Immature natural killer cell (primary cell): ENCODE data around the gene SUGP1. TPM values are rescaled to one million over a fixed set of nuclear protein-coding genes. Genes with fewer than 3 reads are reported as not detected.

Experiments
- DNase-seq, 3 donors: peaks; one replicate each; pipeline ENCODE4 v3.0.0; 2022; ENCODE audit warnings: mixed read lengths in 1 of 3
- H3K27ac Mint-ChIP-seq, 6 donors: one replicate each; pipeline ENCODE4 v1.8.0; 2020; ENCODE audit warnings: mixed read lengths in 6 of 6, mild to moderate bottlenecking in 5 of 6, inconsistent platforms in 4 of 6, moderate library complexity in 3 of 6
- H3K27me3 Mint-ChIP-seq, 3 donors: one replicate each; pipeline ENCODE4 v1.8.0; 2020 to 2021; ENCODE audit warnings: low read depth in 3 of 3, mild to moderate bottlenecking in 3 of 3, mixed read lengths in 3 of 3, moderate library complexity in 3 of 3, inconsistent platforms in 1 of 3
- H3K36me3 Mint-ChIP-seq, 3 donors: one replicate each; pipeline ENCODE4 v1.8.0; 2020; ENCODE audit warnings: mixed read lengths in 3 of 3, inconsistent platforms in 2 of 3, mild to moderate bottlenecking in 2 of 3
- H3K4me1 Mint-ChIP-seq, 2 donors: one replicate each; pipeline ENCODE4 v1.8.0; 2020; ENCODE audit warnings: inconsistent platforms in 2 of 2, mild to moderate bottlenecking in 2 of 2, mixed read lengths in 2 of 2, moderate library complexity in 1 of 2
- H3K4me3 Mint-ChIP-seq, 5 donors: one replicate each; pipeline ENCODE4 v1.8.0; 2020; ENCODE audit warnings: mild to moderate bottlenecking in 5 of 5, mixed read lengths in 5 of 5, inconsistent platforms in 3 of 5, moderate library complexity in 3 of 5
- H3K9me3 Mint-ChIP-seq, 6 donors: one replicate each; pipeline ENCODE4 v1.8.0; 2020; ENCODE audit warnings: mild to moderate bottlenecking in 6 of 6, mixed read lengths in 6 of 6, inconsistent platforms in 4 of 6, moderate library complexity in 3 of 6
- polyA plus RNA-seq, 3 donors: library from polyadenylated mRNA; unstranded; fragments of 300-500 nt; fragmentation: Illumina TruSeq; gene quantifications; one replicate each; pipeline ENCODE4 v1.2.3, GENCODE V29; 2021

SUGP1 gene
- polyA plus RNA-seq, 3 donors from 2014 or later, result 25.4 to 47.1 (median 27.7) TPM

DNA sequence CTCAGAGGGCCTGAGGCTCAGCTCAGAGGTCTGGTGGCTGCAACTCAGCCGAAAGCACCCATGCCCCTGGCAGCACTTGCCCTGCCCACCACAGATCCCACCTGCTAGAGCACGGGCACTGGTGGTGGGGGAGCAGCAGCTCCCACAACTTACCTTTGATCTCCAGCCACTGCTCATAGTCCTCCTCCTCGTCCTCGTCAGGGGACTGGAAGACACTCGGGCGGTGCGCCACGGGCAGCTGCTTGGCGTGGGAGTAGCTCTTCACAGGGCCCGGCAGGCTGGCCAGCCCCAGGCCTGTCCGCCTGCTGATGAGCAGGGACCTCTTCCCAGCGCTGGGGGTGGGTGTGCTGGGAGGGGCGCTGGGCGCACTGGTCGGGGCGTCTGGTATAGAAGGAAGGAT, 14.6 kb downstream of the SUGP1 start:
- H3K36me3 Mint-ChIP-seq, result peaks cover 6 to 38% (median 8%) of the 10 kb centered on the region in 3 donors
- no peaks in the 10 kb centered on the region for H3K9me3 Mint-ChIP-seq
- no peak overlapping the region for H3K4me3 Mint-ChIP-seq
- H3K27ac Mint-ChIP-seq, result no peak overlapping the region
- H3K4me1 Mint-ChIP-seq, result no peaks in the 10 kb centered on the region
- no peak for DNase-seq
- H3K27me3 Mint-ChIP-seq, result peaks cover 0 to 3% (median 2%) of the 10 kb centered on the region in 3 donors

DNA sequence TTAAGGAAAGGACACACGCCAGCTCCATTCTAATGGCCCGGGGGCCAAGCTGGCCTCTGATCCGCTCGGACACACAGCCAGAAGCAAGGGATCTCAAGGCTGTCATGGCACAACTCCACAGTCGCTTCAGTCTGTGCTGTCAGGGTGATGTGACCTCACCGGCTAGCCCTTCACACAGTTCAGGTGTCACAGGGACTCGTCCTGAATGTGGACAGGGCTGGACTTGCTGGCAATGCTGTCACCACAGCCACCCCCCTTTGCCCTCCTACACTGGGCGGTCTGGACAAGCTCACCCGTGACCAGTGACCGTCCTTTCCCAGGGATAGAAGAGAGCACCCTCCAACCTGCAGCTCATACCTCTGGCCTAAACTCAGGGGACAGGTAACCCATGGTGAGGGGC, 15.2 kb downstream of the SUGP1 start:
- DNase-seq, result no peak
- Mint-ChIP-seq H3K27me3 (peaks cover 0 to 3% (median 2%) of the 10 kb centered on the region in 3 donors), H3K4me1 (no peaks in the 10 kb centered on the region), H3K27ac (no peak overlapping the region), H3K36me3 (peaks cover 6 to 35% (median 8%) of the 10 kb centered on the region in 3 donors), H3K9me3 (no peaks in the 10 kb centered on the region), H3K4me3 (no peak overlapping the region)

GRCh38 chr19:19304186-19304965, 15.9 kb downstream of the SUGP1 start:
- DNase-seq, result no peak
- peaks cover 0 to 3% (median 2%) of the 10 kb centered on the region in 3 donors for H3K27me3 Mint-ChIP-seq
- H3K4me3 Mint-ChIP-seq, result no peak overlapping the region
- H3K36me3 Mint-ChIP-seq, result peaks cover 6 to 32% (median 8%) of the 10 kb centered on the region in 3 donors
- no peak overlapping the region for H3K27ac Mint-ChIP-seq
- no peaks in the 10 kb centered on the region for H3K9me3 Mint-ChIP-seq
- no peaks in the 10 kb centered on the region for H3K4me1 Mint-ChIP-seq

DNA sequence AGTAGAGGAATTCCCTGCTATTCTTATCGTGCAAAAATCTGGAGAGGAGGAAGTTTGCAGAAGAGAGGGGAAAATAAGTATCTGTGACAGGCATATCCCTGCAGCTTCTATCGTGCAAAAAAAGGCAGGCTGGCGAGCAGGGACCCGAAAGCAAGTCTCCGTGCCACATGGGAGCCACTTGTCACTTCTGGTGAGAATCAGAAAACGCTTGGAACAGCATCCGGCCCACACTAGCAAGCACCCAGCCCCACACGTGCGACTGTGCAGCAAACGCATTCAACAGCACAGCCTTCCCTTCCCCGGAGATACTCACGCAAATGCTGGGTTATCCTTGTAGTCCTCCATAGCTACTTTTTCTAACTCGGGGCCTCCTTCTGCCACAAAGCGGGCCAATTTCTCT, 16.9 kb downstream of the SUGP1 start:
- no peaks in the 10 kb centered on the region for H3K9me3 Mint-ChIP-seq
- no peak for DNase-seq
- H3K36me3 Mint-ChIP-seq, result peaks cover 6 to 28% (median 8%) of the 10 kb centered on the region in 3 donors
- H3K4me3 Mint-ChIP-seq, result no peak overlapping the region
- H3K4me1 Mint-ChIP-seq, result no peaks in the 10 kb centered on the region
- H3K27ac Mint-ChIP-seq, result peak overlapping the region in 1 of 6 donors; percentile 49
- H3K27me3 Mint-ChIP-seq, result peaks cover 0 to 3% (median 3%) of the 10 kb centered on the region in 3 donors

DNA sequence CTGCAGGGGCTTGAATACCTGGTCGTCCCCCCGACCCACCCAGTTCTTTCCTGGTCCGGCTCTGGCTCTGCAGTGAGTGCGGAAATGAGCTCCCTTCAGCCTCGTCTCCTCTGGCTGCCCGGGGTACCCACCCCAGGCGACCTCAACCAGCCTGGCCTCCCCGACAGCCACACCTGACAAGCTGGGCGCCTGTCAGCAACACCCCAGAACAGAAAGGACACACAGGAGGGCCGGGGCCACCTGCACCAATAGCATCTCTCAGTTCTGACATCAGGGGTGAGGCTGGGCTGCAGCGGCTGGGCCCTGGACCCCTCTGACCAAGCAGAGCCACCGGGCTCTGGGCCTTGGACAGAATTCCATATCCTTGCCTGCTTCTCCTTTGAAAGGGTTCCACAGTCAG, 19.7 kb downstream of the SUGP1 start:
- H3K27ac Mint-ChIP-seq, result no peak overlapping the region
- H3K9me3 Mint-ChIP-seq, result no peaks in the 10 kb centered on the region
- H3K4me1 Mint-ChIP-seq, result no peaks in the 10 kb centered on the region
- H3K4me3 Mint-ChIP-seq, result no peak overlapping the region
- H3K36me3 Mint-ChIP-seq, result peaks cover 0 to 23% (median 8%) of the 10 kb centered on the region in 3 donors
- no peak for DNase-seq
- peaks cover 0 to 4% (median 3%) of the 10 kb centered on the region in 3 donors for H3K27me3 Mint-ChIP-seq

- peaks cover 5 to 31% (median 12%) of the 10 kb centered on the region in 3 donors for H3K36me3 Mint-ChIP-seq
- no peak overlapping the region for H3K27ac Mint-ChIP-seq
- peaks cover 0 to 4% (median 3%) of the 10 kb centered on the region in 3 donors for H3K27me3 Mint-ChIP-seq
- no peaks in the 10 kb centered on the region for H3K4me1 Mint-ChIP-seq
- no peaks in the 10 kb centered on the region for H3K9me3 Mint-ChIP-seq
- no peak for DNase-seq
- H3K4me3 Mint-ChIP-seq, result no peak overlapping the region
Observed at GRCh38 chr19:19297759-19298158, 22.6 kb downstream of the SUGP1 start.

DNA sequence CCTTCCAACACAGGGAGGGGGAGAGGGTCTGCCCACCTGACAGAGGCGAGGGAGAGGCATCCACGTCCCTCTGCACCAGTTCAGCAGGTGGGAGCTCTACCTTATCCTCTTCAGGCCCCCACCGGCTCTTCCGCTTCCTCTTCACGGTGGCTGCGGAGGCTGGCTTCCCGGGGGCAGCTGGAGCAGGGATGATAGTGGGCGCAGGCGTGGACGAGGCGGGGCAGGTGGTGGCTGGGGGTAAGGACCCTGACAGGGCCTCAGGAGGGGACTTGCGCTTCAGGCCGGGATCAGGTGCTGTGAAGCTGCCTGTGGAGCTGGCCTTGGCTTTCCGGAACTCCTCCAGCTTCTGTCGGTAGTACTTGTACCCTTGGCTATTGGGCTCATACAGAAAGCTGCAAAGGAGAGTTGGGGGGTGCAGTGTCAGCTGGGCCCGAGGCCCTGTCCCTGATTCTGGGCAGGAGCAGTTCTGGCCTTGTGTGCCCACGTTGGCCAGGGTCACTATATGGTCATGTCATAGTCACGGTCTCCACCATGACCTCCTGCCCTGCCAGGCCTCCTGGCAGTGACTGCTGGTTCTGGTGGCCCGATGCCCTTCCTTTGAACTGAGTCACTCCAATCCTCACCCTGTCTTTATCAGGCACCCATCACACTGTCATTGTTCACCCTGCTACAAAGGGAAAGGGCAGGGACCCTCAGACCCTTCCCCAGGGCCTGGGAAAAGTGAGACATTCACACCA, 23.2 kb downstream of the SUGP1 start:
- no peaks in the 10 kb centered on the region for H3K4me1 Mint-ChIP-seq
- DNase-seq, result no peak
- H3K36me3 Mint-ChIP-seq, result peaks cover 12 to 35% (median 17%) of the 10 kb centered on the region in 3 donors
- H3K9me3 Mint-ChIP-seq, result no peaks in the 10 kb centered on the region
- H3K27me3 Mint-ChIP-seq, result peaks cover 0 to 3% (median 2%) of the 10 kb centered on the region in 3 donors
- H3K4me3 Mint-ChIP-seq, result no peak overlapping the region
- H3K27ac Mint-ChIP-seq, result no peak overlapping the region

- DNase-seq, result no peak
- Mint-ChIP-seq H3K4me3 (no peak overlapping the region), H3K27me3 (peaks cover 0 to 2% (median 0%) of the 10 kb centered on the region in 3 donors), H3K36me3 (peaks cover 21 to 43% (median 27%) of the 10 kb centered on the region in 3 donors), H3K4me1 (no peaks in the 10 kb centered on the region), H3K27ac (peak overlapping the region in 1 of 6 donors; percentile 30), H3K9me3 (no peaks in the 10 kb centered on the region)
Observed at GRCh38 chr19:19294914-19295313, 25.4 kb downstream of the SUGP1 start.

GRCh38 chr19:19292607-19293006, 27.7 kb downstream of the SUGP1 start:
- no peaks in the 10 kb centered on the region for H3K9me3 Mint-ChIP-seq

GRCh38 chr19:19285686-19286085, 34.6 kb downstream of the SUGP1 start:
- H3K4me3 Mint-ChIP-seq, result no peak overlapping the region
- H3K9me3 Mint-ChIP-seq, result no peaks in the 10 kb centered on the region
- peaks cover 0 to 1% (median 0%) of the 10 kb centered on the region in 3 donors for H3K27me3 Mint-ChIP-seq
- no peak overlapping the region for H3K27ac Mint-ChIP-seq
- no peak for DNase-seq
- H3K4me1 Mint-ChIP-seq, result peaks cover 0 to 6% of the 10 kb centered on the region in 2 donors
- H3K36me3 Mint-ChIP-seq, result peaks cover 19 to 29% (median 26%) of the 10 kb centered on the region in 3 donors

More at GRCh38 chr19:19292607-19293006, 27.7 kb downstream of the SUGP1 start:
- DNase-seq, result no peak
- Mint-ChIP-seq H3K27me3 (no peaks in the 10 kb centered on the region), H3K36me3 (peaks cover 24 to 48% (median 35%) of the 10 kb centered on the region in 3 donors), H3K27ac (no peak overlapping the region), H3K4me1 (no peaks in the 10 kb centered on the region), H3K4me3 (no peak overlapping the region)

DNA sequence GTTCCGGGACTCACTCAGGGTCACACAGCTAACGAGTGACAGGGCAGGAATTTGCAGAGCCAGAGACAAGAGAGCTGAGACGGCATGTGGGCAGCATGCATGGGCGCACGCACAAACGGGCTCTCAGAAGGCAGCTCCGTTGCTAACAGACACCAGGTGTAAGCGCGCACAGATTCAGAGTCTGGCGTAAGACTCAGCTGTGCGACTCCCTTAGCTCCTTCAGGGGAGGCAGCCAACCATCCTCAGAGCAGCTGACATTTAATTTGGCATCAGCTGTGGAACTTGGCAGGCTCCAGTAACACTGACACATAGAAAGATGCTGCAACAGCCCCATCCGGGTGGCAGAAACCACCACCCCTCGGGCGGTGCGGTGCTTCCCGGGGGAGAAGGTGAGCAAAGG, 39.7 kb downstream of the SUGP1 start:
- H3K27ac Mint-ChIP-seq, result no peak overlapping the region
- peaks cover 0 to 3% (median 1%) of the 10 kb centered on the region in 3 donors for H3K27me3 Mint-ChIP-seq
- peaks cover 17 to 25% (median 19%) of the 10 kb centered on the region in 3 donors for H3K36me3 Mint-ChIP-seq
- no peak overlapping the region for H3K4me3 Mint-ChIP-seq
- peaks cover 0 to 6% of the 10 kb centered on the region in 2 donors for H3K4me1 Mint-ChIP-seq
- DNase-seq, result no peak
- no peaks in the 10 kb centered on the region for H3K9me3 Mint-ChIP-seq

DNA sequence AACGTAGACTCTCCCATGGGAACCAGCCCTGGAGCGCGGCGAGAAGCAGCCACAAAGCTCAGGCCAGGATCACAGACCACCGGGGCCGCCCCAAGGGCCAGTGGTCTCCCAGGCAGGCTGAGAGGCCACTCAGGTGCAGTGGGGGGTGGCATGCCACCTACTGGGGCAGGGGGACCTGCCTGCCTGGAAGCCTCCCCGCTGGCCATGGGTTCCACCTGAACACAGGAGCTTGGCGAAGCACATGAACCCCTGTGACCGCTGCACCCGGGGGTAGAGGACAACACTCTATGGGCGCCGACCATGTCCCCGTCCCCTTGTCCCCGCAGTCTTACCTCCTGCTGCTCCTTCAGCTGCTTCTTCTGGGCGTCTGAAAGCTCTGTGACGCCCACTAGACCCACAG, 40.5 kb downstream of the SUGP1 start:
- Mint-ChIP-seq H3K4me1 (peaks cover 0 to 6% of the 10 kb centered on the region in 2 donors), H3K27ac (no peak overlapping the region), H3K27me3 (peaks cover 1 to 3% (median 2%) of the 10 kb centered on the region in 3 donors), H3K4me3 (no peak overlapping the region), H3K9me3 (no peaks in the 10 kb centered on the region), H3K36me3 (peaks cover 17 to 25% (median 19%) of the 10 kb centered on the region in 3 donors)
- no peak for DNase-seq

GRCh38 chr19:19279062-19279612, 41.2 kb downstream of the SUGP1 start:
- H3K4me1 Mint-ChIP-seq, result peaks cover 0 to under 1% of the 10 kb centered on the region in 2 donors
- H3K36me3 Mint-ChIP-seq, result peaks cover 12 to 19% (median 13%) of the 10 kb centered on the region in 3 donors
- H3K9me3 Mint-ChIP-seq, result no peaks in the 10 kb centered on the region
- H3K27ac Mint-ChIP-seq, result no peak overlapping the region
- peaks cover 1 to 3% (median 3%) of the 10 kb centered on the region in 3 donors for H3K27me3 Mint-ChIP-seq
- DNase-seq, result no peak
- H3K4me3 Mint-ChIP-seq, result no peak overlapping the region

DNA sequence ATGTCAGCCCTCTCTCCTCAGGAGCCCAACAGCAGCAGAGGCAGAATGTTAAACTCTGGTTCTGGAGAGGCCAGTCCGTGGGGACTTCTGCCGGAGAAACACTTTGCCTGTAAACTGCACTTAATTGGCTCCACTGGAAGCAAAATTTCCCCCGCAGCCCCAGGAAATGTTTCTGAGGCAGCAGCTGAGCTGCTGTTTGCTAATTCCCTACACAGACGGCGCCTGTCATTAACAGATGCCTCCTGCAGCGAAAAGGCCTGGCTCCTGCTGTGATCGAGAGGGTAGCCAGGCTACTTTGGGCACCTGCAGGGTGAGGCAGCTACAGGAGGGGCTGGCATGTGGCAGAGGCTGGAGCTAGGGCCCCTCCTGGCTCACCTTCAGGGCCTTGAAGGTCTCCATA, 42.0 kb downstream of the SUGP1 start:
- Mint-ChIP-seq H3K27ac (no peak overlapping the region), H3K4me1 (peaks cover 0 to 3% of the 10 kb centered on the region in 2 donors), H3K4me3 (no peak overlapping the region), H3K9me3 (no peaks in the 10 kb centered on the region), H3K27me3 (peaks cover 0 to 7% (median 5%) of the 10 kb centered on the region in 3 donors), H3K36me3 (peaks cover 7 to 22% (median 9%) of the 10 kb centered on the region in 3 donors)
- no peak for DNase-seq
